Right forelimb (tissue), 1 donor: Measurements from ENCODE around the gene MPZL1.
A peak's percentile ranks its signal among the peaks of the same experiment; 100 is the strongest.
"Not testable (repeated sequence)": the region's sequence is repeated elsewhere in the genome, so short reads cannot be mapped to it uniquely, and the experiment has no call there.

ENCODE experiments used
- DNase-seq: peaks from one replicate; pipeline ENCODE4 v3.0.0-alpha.2; 2018

The MPZL1 gene

GRCh38 chr1:167784876-167785550, 63.2 kb downstream of the MPZL1 start:
- no peak for DNase-seq

GRCh38 chr1:167786502-167786901, 64.7 kb downstream of the MPZL1 start:
- DNase-seq, result no peak

- no peak for DNase-seq
Measured at GRCh38 chr1:167789501-167789900, 67.7 kb downstream of the MPZL1 start.

DNA sequence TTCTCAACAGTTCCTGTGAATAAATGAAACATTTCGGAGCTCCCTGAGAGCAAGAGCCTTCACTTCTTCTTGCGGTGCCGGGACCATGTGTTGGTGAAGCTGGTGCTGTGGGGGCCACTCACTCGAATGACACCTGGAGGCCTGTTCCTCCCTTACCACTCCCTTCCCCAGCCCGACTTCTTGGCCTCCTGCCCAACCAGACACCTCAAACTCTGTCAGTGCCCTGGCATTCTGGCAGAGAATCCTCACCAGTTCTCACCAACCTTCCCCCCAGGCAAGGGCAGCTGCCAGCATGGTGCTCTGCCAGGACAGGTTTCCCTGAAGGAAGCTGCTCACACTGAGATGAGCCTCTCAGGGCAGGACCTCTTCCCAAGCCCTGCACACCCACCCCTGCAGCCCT, 68.3 kb downstream of the MPZL1 start:
- DNase-seq, result no peak

DNA sequence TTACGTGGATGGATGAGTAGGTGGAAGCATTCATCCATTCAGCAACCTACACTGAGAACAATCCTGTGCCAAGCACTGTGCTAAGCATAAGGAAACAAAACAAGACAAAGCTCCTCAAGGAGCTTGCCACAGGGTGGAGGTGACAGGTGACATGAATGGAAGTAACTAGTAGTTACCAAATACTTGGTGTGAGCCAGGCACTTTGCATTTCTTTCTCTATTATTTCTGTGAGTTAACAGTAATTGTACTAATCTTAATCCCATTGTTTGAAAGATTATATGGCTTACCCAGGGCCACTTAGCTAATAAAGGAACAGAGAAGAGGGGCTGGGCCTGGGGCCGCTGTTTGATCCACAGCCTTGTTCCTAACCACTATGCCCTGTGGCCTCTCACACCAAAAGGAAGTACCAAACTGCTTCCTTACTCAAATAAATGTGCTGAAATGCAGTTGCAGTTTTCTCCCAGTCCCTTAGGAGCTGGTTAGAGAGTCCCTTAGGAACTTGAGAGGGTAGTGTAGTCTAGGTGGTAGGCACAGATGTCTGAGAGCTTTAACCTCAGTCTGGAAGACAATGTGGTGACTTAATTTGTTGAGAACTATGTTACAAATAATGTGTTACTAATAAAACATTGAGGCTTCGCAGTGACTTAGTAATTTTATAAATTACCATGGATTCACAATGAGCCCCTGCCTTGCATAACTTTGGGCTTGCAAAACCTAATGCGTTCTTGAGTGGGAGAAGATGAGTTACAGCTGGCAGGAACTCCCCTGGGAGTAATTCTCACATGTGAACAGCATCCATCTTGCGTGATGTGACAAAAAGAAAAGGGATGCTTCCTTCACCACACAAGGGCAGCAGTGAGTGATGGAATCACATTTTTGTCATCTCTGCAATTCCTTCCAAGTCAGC, 69.8 kb downstream of the MPZL1 start:
- DNase-seq, result no peak

GRCh38 chr1:167792188-167792565, 70.4 kb downstream of the MPZL1 start:
- no peak for DNase-seq

GRCh38 chr1:167794043-167794442, 72.3 kb downstream of the MPZL1 start:
- DNase-seq, result no peak

DNA sequence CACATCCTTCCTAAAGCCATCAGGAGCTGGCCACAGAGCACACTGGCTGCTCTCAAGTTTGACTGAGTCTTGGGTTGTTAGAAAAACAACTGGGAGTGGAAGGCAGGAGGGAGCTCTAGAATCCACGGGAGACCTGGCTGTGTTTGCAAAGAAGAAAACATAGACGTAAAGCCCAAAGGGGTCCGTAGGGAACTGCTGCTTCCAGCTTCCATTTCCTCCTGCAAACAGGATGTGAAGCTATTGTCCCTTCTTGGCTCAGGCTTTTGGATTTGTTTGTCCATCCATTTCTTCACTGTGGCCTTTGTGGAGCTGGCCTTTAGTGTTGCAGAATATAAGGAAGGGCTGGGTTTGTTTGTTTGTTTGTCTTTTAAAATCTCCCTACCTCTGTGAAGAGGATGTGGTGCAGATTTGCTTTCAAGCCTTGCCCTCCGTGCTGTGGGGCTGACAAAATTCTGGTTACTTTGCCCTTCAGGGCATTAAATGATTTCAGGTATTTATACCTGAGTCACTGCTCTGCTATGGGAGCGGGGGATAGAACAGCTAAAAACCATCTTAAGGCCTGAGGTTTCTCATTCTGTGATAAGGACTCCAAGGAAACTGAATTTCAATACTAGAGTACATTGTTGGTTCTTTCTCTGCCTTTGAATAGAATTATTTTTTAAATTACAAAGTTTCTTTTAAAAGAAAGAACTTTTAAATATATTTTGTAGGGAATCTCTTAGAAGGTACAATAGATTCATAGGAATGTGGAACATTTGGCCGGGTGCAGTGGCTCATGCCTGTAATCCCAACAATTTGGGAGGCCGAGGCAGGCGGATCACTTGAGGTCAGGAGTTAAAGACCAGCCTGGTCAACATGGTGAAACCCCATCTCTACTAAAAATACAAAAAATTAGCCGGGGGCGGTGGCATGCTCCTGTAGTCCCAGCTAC, 74.3 kb downstream of the MPZL1 start:
- peak; percentile 58 for DNase-seq

GRCh38 chr1:167797015-167797414, 75.2 kb downstream of the MPZL1 start:
- DNase-seq, result peak; percentile 70

DNA sequence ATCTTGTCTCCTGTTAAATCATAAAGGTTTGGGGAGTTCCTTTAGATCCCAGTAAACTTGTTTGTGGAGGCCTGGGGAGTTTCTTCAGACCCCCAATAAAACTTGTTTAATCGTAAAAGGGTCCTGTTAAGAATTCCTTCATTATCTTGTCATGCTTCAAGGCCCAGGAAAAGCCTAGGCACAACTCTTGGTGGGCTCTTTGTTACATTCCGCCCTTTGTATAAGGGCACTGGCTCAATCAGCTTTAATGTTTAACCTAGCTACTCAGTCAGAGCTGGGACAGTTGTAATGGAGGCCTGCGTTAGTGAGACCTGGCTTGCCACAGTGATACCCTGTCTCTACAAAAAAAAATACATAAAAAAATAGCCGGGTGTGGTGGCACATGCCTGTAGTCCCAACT, 77.2 kb downstream of the MPZL1 start:
- DNase-seq, result no peak

DNA sequence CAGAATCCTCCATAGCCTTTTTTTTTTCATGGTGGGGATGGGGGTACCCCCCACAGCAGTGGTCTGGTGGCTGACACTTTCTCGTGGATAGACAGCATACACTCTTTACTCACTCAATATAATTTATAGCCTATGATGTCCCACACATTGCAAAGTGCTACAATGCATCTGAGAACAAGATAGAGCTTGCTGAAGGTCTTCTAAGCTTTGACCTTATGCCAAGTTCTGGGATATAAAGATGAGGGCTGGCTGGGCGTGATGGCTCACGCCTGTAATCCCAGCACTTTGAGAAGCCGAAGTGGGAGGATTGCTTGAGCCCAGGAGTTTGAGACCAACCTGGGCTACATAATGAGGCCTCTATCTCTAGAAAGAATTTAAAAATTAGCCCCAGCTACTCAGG, 78.0 kb downstream of the MPZL1 start:
- no peak for DNase-seq

DNA sequence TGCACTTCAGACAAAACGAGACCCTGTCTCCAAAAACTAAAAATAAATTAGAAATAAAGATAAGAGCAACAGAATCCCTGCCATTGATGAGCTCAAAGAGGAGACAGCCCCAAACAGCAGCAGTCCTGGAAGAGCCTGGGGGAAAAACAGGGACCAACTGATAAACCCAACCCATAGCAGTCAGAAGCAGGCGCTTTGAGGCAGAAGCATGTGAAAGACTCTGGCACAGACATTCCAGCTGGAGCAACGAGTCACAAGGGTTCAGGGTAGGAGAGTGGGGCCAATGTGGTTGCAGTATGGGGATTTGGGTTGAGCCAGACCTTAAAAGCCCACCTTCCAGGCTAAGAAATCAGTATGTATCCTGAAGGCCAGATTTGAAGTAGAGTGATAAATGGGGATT, 78.5 kb downstream of the MPZL1 start:
- DNase-seq, result no peak

GRCh38 chr1:167802235-167802634, 80.5 kb downstream of the MPZL1 start:
- no peak for DNase-seq

GRCh38 chr1:167803358-167804207, 81.8 kb downstream of the MPZL1 start:
- DNase-seq, result peak; percentile 86

GRCh38 chr1:167805041-167805556, 83.3 kb downstream of the MPZL1 start:
- no peak for DNase-seq

GRCh38 chr1:167806235-167806634, 84.5 kb downstream of the MPZL1 start:
- not testable (repeated sequence) for DNase-seq

GRCh38 chr1:167806676-167807075, 84.9 kb downstream of the MPZL1 start:
- not testable (repeated sequence) for DNase-seq

DNA sequence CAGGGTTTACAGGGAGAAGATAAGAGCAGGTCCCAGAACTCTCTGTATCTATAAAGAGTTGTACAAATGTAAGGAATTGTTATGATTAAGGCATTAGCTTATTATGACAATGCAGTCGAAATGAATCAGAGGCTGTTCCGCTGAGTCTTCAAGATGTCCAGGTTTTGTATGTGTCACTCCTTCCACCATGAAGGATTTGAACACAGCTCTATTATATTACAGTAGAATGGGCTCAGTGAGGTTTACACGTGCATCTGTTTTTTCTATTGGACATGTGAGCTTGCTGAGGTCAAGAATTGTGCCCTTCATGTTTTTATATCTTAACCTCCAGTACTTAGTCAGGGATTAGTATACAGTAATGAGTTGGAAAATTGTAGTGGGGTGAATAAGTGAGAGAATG, 86.3 kb downstream of the MPZL1 start:
- DNase-seq, result no peak

GRCh38 chr1:167808690-167809089, 86.9 kb downstream of the MPZL1 start:
- DNase-seq, result no peak

- DNase-seq, result no peak
Measured at GRCh38 chr1:167812972-167813371, 91.2 kb downstream of the MPZL1 start.

DNA sequence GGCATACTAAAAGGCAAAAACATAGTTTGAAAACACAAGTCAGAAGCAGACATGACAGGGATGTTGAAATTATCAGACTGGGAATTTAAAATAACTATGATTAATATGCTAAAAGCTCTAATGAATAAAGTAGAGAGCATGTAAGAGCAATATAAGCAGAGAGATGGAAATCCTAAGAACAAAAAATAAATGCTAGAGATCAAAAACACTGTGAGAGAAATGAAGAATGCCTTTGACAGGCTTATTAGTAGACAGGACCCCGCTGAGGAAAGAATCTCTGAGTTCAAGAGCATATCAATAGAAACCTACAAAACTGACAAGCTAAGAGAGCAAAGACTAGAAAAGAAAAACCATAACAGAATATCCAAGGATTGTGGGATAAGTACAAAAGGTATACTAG, 93.9 kb downstream of the MPZL1 start:
- DNase-seq, result no peak
